NT2/D1 (cell line): ENCODE measurements around the gene PGBD5.

Experiments used
- YY1 ChIP-seq: IDR thresholded peaks from 2 replicates; pipeline ENCODE4 v1.6.1; 2011; ENCODE audit not compliant: insufficient read length, insufficient read depth
- ZNF274 ChIP-seq: IDR thresholded peaks from 2 replicates; pipeline ENCODE4 v1.6.1; 2011; ENCODE audit warnings: mild to moderate bottlenecking, low read depth, low read length

GRCh38 chr1:230370109-230370508, 56.0 kb downstream of the PGBD5 start:
- TF ChIP-seq ZNF274 (no peak), YY1 (no peak)
